ENCODE data around the gene CPD. TPM values are rescaled to one million over a fixed set of nuclear protein-coding genes. Genes with fewer than 3 reads are reported as not detected.

The CPD gene
- total and polyA plus RNA-seq, 2 of the 13 experiments (the other 11 are each of a cell fraction or from before 2014, with no cell fraction given), result 46.1 to 72.3 TPM

- TF ChIP-seq USF2 (IDR thresholded peaks at IDR 0.05; ENCODE audit: low read depth, low read length) (no peak), USF2 (CRISPR knock-in tag; IDR thresholded peaks at IDR 0.05; ENCODE audit: borderline replicate concordance) (no peak), HMGA1 (CRISPR knock-in tag; conservative IDR thresholded peaks at IDR 0.05) (no peak), ZNF121 (CRISPR knock-in tag; IDR thresholded peaks at IDR 0.05) (no peak), KAT2B (IDR thresholded peaks at IDR 0.05; ENCODE audit: borderline replicate concordance, low read depth, low read length) (no peak), RBM39 (IDR thresholded peaks at IDR 0.05; ENCODE audit: low read depth, low read length, poor library complexity, severe bottlenecking) (no peak), ZNF501 (CRISPR knock-in tag; IDR thresholded peaks at IDR 0.05) (0 out of 2 replicates have a peak, but pooled peaks have one; percentile 35), ZNF503 (CRISPR knock-in tag; IDR thresholded peaks at IDR 0.05) (no peak), STAT5B (CRISPR knock-in tag; IDR thresholded peaks at IDR 0.05) (0 out of 2 replicates have a peak, but pooled peaks have one; percentile 58), JUNB (CRISPR knock-in tag; IDR thresholded peaks at IDR 0.05; ENCODE audit: borderline replicate concordance) (no peak), ZNF224 (CRISPR knock-in tag; IDR thresholded peaks at IDR 0.05) (no peak; the same call in 1 of the 2 replicates), RXRB (CRISPR knock-in tag; IDR thresholded peaks at IDR 0.05; ENCODE audit: borderline replicate concordance) (0 out of 2 replicates have a peak, but pooled peaks have one; percentile 62), FOXA3 (CRISPR knock-in tag; IDR thresholded peaks at IDR 0.05) (peak; percentile 53), GTF2F1 (IDR thresholded peaks at IDR 0.05; ENCODE audit: low read length) (no peak), ZMYM3 (CRISPR knock-in tag; IDR thresholded peaks at IDR 0.05) (no peak), ZNF775 (CRISPR knock-in tag; IDR thresholded peaks at IDR 0.05; ENCODE audit: borderline replicate concordance) (no peak), HDAC6 (IDR thresholded peaks at IDR 0.05; ENCODE audit: low read depth, low read length) (no peak), ONECUT2 (CRISPR knock-in tag; IDR thresholded peaks at IDR 0.05) (no peak), FOXK1 (CRISPR knock-in tag; IDR thresholded peaks at IDR 0.05; ENCODE audit: borderline replicate concordance, low read depth) (0 out of 2 replicates have a peak, but pooled peaks have one; percentile 20), MAFF (IDR thresholded peaks at IDR 0.05; ENCODE audit: low read depth, low read length) (no peak), ZNF30 (CRISPR knock-in tag; IDR thresholded peaks at IDR 0.05) (no peak), DPF2 (CRISPR knock-in tag; IDR thresholded peaks at IDR 0.05; ENCODE audit: borderline replicate concordance, low read depth) (no peak), ZNF543 (CRISPR knock-in tag; IDR thresholded peaks at IDR 0.05) (0 out of 2 replicates have a peak, but pooled peaks have one; percentile 1), EED (CRISPR knock-in tag; IDR thresholded peaks at IDR 0.05) (peak; percentile 83; the same call in 1 of the 2 replicates)
- TF ChIP-seq, protein P1, sequence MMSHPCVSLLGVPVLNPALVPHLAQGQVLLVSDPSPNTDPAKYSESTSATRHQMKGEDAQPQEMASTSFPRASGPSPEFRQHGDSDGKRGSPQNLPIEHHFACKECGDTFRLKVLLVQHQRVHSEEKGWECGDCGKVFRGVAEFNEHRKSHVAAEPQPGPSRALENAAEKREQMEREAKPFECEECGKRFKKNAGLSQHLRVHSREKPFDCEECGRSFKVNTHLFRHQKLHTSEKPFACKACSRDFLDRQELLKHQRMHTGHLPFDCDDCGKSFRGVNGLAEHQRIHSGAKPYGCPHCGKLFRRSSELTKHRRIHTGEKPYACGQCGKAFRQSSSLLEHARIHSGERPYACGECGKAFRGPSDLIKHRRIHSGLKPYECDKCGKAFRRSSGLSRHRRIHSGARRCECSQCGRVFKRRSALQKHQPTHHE (CRISPR knock-in tag; IDR thresholded peaks at IDR 0.05; ENCODE audit: borderline replicate concordance), result 0 out of 2 replicates have a peak, but pooled peaks have one; percentile 37
These were observed at the start of gene CPD (continued) for GRCh38 chr17:30378825-30379302.
